HG03064 (cell line): ENCODE measurements around the gene CHRNB2.
"Not testable (repeated sequence)": the region's sequence is repeated elsewhere in the genome, so short reads cannot be mapped to it uniquely, and the experiment has no call there.

Experiments used
- ATAC-seq: cut with Tn5 transposase; IDR thresholded peaks from one replicate; pipeline ENCODE4 v1.9.1; 2021; ENCODE audit warnings: low read depth; ENCODE audit not compliant: unreplicated experiment

CHRNB2 gene, protein sequence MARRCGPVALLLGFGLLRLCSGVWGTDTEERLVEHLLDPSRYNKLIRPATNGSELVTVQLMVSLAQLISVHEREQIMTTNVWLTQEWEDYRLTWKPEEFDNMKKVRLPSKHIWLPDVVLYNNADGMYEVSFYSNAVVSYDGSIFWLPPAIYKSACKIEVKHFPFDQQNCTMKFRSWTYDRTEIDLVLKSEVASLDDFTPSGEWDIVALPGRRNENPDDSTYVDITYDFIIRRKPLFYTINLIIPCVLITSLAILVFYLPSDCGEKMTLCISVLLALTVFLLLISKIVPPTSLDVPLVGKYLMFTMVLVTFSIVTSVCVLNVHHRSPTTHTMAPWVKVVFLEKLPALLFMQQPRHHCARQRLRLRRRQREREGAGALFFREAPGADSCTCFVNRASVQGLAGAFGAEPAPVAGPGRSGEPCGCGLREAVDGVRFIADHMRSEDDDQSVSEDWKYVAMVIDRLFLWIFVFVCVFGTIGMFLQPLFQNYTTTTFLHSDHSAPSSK

DNA sequence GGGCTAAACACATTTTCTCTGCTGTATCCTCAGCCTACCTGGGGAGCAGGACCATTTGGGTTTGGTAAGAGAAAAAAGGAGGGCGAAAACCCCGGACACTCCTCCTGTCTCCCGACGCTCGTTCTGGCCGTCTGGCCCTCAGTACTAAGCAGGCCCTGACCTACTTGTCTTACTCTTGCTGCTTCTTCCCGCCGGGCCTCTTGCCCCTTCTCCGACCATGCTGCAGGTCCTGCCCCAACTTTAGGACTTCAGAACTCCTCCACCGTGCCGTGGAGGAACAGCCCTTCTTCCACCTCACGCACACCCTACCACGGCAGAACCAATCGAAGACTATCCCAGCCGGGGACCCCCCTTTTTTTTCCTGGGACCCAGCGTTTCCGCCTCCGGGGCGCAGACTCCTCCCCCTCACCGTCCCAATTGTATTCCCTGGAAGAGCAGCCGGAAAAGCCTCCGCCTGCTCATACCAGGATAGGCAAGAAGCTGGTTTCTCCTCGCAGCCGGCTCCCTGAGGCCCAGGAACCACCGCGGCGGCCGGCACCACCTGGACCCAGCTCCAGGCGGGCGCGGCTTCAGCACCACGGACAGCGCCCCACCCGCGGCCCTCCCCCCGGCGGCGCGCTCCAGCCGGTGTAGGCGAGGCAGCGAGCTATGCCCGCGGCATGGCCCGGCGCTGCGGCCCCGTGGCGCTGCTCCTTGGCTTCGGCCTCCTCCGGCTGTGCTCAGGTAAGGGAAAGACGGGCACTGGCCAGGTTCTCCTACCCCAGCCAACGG is at the start of gene CHRNB2:
TSS of gene CHRNB2 (plus strand) at position 393 of the 771 bp plus-strand sequence. CDS start at position 660, 267 bp downstream.
- no peak for ATAC-seq

DNA sequence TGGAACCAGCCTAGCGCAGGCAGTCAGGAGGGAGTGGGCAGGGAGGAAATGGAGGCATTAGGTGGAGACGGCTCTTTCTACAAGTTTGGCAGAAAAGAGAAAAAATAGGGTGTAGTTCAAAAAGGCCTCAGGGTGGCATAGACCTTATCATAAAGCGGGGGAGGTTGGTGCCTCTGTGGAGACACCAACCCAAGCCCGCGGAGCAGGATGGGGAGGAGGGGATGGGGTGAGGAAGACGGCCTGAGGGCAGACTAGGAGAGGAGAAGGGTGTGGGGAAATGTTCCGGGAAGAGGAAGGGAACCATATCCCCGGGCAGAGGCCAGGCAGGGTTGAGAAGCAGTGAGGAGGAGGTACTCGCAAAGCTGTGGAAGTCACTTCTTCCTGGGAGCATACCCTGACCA is 48.0 kb upstream of the CHRNB2 start:
- ATAC-seq, result no peak

GRCh38 chr1:154520333-154520732 is 47.2 kb upstream of the CHRNB2 start:
- no peak for ATAC-seq

GRCh38 chr1:154521695-154522094 is 45.9 kb upstream of the CHRNB2 start:
- ATAC-seq, result no peak

DNA sequence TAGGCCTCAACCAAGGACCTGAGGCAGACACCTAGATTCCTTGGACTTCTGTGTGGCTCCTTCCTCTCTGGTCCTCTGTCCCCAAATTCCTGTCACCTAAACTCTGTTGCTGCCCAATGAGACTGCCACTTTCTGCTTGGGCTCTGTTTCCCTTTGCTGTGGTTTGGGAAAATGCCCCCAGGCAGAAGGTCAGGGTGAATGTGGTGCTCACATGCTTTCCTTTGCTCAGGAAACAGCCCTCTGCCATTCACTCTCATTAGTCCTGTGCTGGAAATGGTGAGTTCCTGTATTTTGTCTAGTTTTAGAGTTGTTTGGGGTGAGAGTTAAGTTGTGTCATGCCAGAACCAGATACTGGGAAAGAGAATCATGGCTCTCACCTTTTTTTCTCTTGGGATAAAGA is 42.7 kb upstream of the CHRNB2 start:
- ATAC-seq, result no peak

GRCh38 chr1:154527192-154527591 is 40.4 kb upstream of the CHRNB2 start:
- no peak for ATAC-seq

GRCh38 chr1:154529308-154529707 is 38.3 kb upstream of the CHRNB2 start:
- no peak for ATAC-seq

- not testable (repeated sequence) for ATAC-seq
Observed at GRCh38 chr1:154531950-154532349, 35.6 kb upstream of the CHRNB2 start.

DNA sequence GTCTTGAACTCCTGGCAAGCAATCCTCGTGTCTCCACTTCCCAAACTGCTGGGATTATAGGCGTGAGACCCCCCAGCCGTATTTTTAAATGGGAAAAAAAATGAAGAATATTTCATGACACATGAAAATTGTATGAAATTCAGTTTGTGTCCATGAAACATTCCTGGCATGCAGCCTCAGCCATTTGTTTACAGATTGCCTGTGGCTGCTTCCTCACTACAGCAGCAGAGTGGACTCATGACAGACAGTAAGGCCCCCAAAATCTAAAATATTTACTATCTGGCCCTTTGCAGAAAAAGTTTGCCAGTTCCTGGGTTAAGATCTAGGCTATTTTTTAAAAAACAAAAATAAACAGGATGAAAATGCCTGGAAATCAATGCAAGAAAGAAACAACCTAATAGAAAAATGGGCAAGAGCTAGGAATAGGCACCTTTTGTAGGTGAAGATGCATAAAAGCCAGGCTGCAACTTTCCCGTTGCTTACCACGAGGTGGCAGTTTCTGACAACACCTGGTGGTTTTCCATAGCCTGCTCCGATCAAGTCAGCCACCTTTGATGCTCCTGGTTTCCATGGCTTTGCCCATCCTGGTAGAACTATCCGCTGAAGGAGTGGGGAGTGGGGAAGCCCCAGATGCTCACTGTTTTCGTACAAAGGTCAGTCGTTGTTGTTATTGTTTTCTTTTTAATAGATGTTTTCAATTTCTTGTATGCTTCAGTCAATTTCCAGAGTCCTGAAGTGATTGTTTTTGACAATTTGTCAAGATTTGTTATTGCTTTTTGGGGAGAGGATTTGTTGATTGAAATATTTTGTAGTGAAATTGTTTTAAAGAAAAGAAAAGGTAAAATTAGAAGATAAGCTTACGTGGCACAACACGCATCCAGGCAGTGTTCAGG is 33.4 kb upstream of the CHRNB2 start:
- ATAC-seq, result no peak

GRCh38 chr1:154536570-154536969 is 31.0 kb upstream of the CHRNB2 start:
- no peak for ATAC-seq

- no peak for ATAC-seq
Observed at GRCh38 chr1:154539486-154540483, 27.8 kb upstream of the CHRNB2 start.

- no peak for ATAC-seq
Observed at GRCh38 chr1:154541231-154541630, 26.3 kb upstream of the CHRNB2 start.

DNA sequence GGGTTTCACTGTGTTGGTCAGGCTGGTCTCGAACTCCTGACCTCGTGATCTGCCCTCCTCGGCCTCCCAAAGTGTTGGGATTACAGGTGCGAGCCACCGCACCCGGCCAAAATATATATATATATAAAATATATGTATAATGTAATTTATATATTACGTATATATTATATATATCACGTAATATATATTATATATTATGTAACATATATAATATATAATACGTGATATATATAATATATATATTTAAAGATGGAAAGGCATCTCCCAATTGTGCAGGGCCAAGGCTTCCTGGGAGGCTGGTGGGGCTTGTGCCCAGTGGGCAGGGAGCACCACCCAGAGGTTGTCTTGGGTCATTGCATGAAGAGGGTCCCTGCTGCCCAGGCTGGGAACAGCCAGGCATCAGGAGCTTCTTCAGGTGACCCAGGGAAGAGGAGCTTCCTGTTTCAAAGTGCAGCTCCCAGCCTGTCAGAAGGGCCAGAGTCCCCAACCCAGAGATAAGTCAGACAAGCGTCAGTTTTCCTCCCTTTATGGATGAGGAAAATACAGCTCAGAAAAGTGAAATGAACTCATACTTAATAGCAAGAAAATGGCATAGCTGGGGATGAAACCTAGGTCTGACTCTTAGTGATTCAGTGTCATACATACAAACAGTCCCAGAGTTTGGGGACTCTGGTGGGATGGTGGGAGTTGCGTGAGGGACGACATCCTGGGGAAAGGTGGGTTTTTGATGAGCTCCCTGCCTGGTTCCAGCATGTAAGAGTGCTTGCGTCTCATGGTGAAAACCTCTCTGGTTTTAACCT is 21.1 kb upstream of the CHRNB2 start:
- ATAC-seq, result no peak

- no peak for ATAC-seq
Observed at GRCh38 chr1:154547105-154547732, 20.4 kb upstream of the CHRNB2 start.

DNA sequence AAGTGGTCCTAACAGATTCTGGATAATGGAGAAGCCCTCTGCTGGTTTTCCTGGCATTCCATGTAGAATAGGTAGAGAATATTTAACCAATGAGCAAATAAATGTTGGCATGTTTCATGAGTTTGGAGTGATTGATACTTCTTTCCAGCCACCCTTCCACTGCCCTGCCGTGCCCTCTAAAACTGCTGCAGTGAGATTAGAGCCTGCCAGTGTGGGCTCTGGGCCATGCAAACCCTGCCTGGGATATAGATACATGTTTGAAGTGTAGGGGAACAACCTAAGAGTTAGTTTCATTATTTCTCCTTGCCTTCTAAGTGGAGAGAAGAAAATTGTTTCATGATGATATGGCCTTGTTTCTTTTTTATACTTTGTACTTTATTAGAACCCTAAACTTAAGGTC is 19.6 kb upstream of the CHRNB2 start:
- no peak for ATAC-seq

DNA sequence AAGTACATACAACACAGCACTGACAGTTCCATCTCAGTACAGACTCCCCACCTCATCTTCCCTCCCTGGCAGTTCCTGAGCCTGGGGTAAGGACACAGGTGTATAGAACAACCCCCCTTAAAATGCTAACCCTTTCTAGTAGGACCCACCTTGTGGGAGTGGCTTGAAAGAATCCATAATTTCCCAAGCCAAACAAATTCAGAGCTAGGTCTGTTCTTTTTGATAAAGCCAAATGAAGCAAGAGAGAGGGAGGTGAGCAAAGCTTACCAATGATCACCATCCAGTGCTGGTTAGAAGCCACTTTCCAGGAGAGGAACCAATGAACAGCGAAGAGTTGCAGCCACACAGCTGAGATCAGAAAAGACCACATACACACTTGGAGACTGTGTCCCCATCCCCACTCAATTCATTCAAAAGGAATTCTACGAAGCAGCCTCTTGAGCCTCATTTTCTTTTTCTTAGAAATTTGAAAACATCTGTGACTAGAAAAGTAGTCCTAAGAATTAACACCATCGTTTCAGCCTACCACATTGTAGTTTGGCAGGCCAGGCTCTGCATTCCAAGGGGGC is 18.3 kb upstream of the CHRNB2 start:
- no peak for ATAC-seq

DNA sequence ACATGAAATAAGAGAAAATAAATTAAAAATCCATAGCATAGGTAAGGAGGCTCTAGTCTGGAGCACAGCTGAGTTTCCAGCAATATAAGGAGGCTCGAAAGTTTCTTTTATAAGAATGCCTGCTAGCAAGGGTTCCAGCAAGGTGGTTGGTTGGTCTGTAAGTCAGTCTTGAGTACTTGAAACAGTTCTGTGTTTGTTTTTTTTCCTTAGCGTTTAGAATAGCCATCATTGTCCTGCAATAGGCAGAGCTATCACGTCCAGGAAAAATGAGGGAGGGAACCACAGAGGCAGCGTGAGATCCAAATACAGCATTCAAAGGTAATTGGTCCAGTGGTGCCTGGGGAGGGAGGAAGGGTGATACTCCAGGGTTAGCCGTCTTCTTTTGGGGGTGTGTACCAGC is 17.5 kb upstream of the CHRNB2 start:
- no peak for ATAC-seq

- ATAC-seq, result no peak
Observed at GRCh38 chr1:154550657-154551056, 16.9 kb upstream of the CHRNB2 start.
